Chondrocyte (in vitro differentiated cells): ENCODE data around the gene KL. TPM values are rescaled to one million over a fixed set of nuclear protein-coding genes. Genes with fewer than 3 reads are reported as not detected.

ENCODE experiments used
- DNase-seq: peaks from one replicate; pipeline ENCODE4 v3.0.0; 2021; ENCODE audit warnings: mixed read lengths, low spot score
- H3K27ac Mint-ChIP-seq: one replicate; pipeline ENCODE4 v1.8.0; 2021; ENCODE audit warnings: mild to moderate bottlenecking, moderate library complexity, mixed read lengths; ENCODE audit not compliant: unreplicated experiment
- H3K27me3 Mint-ChIP-seq: 2 replicates; pipeline ENCODE4 v1.8.0; 2021; ENCODE audit warnings: low read depth, mixed read lengths
- H3K36me3 Mint-ChIP-seq: 2 replicates; pipeline ENCODE4 v1.8.0; 2021; ENCODE audit warnings: low read depth, mixed read lengths
- H3K4me1 Mint-ChIP-seq: 2 replicates; pipeline ENCODE4 v1.8.0; 2021; ENCODE audit warnings: low read depth, mild to moderate bottlenecking, mixed read lengths
- H3K4me3 Mint-ChIP-seq: one replicate; pipeline ENCODE4 v1.8.0; 2021; ENCODE audit warnings: mild to moderate bottlenecking, moderate library complexity, mixed read lengths; ENCODE audit not compliant: unreplicated experiment
- H3K9me3 Mint-ChIP-seq: 2 replicates; pipeline ENCODE4 v1.8.0; 2021; ENCODE audit warnings: low read depth, mixed read lengths
- total RNA-seq: library from RNA; stranded (reverse); gene quantifications from 3 replicates; pipeline ENCODE4 v1.2.1, GENCODE V29; 2021
- TF ChIP-seq, protein P1 (sequence below): fragments of 200-600 bp; sonication (generic); IDR thresholded peaks from 2 replicates; pipeline ENCODE4 v1.5.0; 2021; ENCODE audit warnings: antibody characterized with exemption, mild to moderate bottlenecking, moderate library complexity

Gene KL
- total RNA-seq, 1 donor from 2014 or later, result 0.05 TPM

DNA sequence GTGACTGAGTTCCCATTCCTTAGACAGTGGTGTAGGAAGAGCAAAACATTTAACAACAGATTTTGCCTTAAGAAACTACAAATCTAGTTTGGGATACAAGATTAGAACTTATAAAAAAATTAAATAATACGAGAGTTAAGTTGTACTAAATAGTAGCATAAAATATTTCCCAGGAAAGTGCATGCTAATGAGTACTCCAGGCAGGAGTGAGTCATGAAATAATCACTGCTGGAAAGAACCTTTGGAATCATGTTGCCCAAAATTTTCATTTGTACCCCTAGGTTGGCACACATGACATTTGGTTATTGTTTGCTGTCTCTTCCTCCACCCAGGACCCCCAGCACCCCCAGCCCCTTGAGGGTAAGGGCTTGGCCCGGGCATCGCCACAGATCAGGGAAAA, 26.3 kb upstream of the KL start:
- no peak overlapping the region for H3K27ac Mint-ChIP-seq
- H3K9me3 Mint-ChIP-seq, result no peaks in the 10 kb centered on the region
- TF ChIP-seq, protein P1, sequence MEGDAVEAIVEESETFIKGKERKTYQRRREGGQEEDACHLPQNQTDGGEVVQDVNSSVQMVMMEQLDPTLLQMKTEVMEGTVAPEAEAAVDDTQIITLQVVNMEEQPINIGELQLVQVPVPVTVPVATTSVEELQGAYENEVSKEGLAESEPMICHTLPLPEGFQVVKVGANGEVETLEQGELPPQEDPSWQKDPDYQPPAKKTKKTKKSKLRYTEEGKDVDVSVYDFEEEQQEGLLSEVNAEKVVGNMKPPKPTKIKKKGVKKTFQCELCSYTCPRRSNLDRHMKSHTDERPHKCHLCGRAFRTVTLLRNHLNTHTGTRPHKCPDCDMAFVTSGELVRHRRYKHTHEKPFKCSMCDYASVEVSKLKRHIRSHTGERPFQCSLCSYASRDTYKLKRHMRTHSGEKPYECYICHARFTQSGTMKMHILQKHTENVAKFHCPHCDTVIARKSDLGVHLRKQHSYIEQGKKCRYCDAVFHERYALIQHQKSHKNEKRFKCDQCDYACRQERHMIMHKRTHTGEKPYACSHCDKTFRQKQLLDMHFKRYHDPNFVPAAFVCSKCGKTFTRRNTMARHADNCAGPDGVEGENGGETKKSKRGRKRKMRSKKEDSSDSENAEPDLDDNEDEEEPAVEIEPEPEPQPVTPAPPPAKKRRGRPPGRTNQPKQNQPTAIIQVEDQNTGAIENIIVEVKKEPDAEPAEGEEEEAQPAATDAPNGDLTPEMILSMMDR, result no peak
- no peak for DNase-seq
- H3K4me3 Mint-ChIP-seq, result no peak overlapping the region
- H3K4me1 Mint-ChIP-seq, result peaks cover 9% of the 10 kb centered on the region
- no peaks in the 10 kb centered on the region for H3K36me3 Mint-ChIP-seq
- H3K27me3 Mint-ChIP-seq, result no peaks in the 10 kb centered on the region

DNA sequence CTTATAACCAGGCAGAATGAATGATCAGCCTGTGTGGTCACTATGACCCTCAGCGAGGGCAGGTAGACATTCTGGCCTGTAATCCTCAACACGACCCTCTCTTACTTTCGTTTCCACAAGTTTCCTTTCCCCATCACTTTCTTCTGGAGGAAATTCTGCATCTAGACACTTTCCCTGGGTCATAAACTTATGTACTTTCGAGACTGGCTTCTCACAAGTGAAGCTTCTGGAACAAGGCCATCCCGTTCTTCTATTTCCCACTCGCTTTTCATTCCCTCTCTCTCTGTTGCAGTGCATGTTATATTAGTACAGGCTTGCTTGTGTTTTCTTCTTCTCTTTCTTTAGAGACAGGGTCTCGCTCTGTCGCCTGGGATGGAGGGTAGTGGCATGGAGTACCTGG, 23.1 kb upstream of the KL start:
- Mint-ChIP-seq H3K9me3 (no peaks in the 10 kb centered on the region), H3K27ac (no peak overlapping the region), H3K4me1 (peaks cover 9% of the 10 kb centered on the region), H3K27me3 (no peaks in the 10 kb centered on the region), H3K36me3 (no peaks in the 10 kb centered on the region), H3K4me3 (no peak overlapping the region)
- DNase-seq, result no peak
- TF ChIP-seq, protein P1, result no peak

DNA sequence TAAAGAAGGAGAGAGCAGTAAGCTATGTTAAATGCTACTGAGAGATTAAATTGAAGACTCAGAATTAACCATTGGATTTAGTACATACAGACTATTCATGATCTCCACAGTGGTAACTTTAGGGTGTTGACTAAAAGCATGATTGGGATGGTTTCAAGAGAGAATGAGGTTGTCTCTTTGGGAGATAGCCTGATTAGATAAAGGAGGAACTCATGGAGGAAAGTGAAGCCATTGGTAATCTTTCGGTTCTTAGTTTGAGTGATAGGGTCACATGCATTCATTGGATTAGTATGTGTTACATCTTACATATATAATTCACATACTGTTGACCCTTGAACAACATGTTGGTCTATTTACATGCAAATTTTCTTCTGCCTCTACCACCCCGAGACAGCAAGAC, 18.8 kb upstream of the KL start:
- Mint-ChIP-seq H3K9me3 (no peaks in the 10 kb centered on the region), H3K36me3 (no peaks in the 10 kb centered on the region), H3K27me3 (no peaks in the 10 kb centered on the region), H3K4me1 (no peaks in the 10 kb centered on the region), H3K27ac (no peak overlapping the region), H3K4me3 (no peak overlapping the region)
- DNase-seq, result no peak
- TF ChIP-seq, protein P1, result no peak

DNA sequence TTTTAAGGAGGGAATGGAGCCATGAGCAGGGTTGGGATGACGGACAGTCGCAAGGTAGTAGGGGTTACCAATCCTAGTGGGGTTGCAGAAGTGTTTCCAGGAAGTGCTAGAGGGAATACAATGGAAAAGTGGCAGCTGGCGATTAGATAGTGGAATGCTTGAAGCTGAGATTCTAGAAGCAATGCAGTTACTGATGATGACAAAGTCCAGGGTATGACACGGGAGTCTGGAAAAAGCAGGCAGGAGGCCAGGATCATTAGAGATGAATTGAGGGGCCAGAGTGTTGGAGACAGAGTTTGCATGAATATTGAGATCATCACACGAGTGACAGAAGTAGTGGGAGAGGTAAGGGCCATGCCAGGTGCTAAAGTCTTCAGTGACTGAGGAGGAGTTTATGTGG, 17.3 kb upstream of the KL start:
- H3K27ac Mint-ChIP-seq, result no peak overlapping the region
- peaks cover 6% of the 10 kb centered on the region for H3K9me3 Mint-ChIP-seq
- H3K4me1 Mint-ChIP-seq, result no peaks in the 10 kb centered on the region
- TF ChIP-seq, protein P1, result no peak
- H3K27me3 Mint-ChIP-seq, result no peaks in the 10 kb centered on the region
- no peak overlapping the region for H3K4me3 Mint-ChIP-seq
- DNase-seq, result no peak
- H3K36me3 Mint-ChIP-seq, result no peaks in the 10 kb centered on the region

DNA sequence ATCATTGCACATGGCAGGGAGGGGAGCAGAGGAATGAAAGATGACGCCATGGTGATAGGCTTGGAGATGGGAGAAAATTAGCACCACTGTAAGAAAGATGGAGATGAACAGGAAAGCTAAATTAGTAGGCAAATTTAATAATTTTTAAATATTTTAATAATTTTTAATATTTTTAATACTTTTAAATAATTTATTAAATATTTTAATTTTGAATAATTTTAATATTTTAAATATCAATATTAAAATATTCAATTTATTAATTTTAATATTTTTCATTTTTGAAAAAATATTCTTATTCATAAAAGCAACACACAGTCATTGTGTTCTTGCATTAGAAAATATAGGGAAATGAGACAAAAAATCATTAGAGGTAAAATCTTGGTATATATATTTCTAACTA, 15.9 kb upstream of the KL start:
- TF ChIP-seq, protein P1, result no peak
- H3K27me3 Mint-ChIP-seq, result no peaks in the 10 kb centered on the region
- no peak for DNase-seq
- H3K4me1 Mint-ChIP-seq, result peaks cover 3% of the 10 kb centered on the region
- H3K9me3 Mint-ChIP-seq, result peaks cover 6% of the 10 kb centered on the region
- no peak overlapping the region for H3K4me3 Mint-ChIP-seq
- no peak overlapping the region for H3K27ac Mint-ChIP-seq
- H3K36me3 Mint-ChIP-seq, result no peaks in the 10 kb centered on the region
